22Rv1 (cell line): Measurements from ENCODE around the gene USP38.

ENCODE experiments used
- CTCF ChIP-seq: fragments of 450-650 bp; IDR thresholded peaks from 2 replicates; pipeline ENCODE4 v1.5.1; 2017; ENCODE audit warnings: mild to moderate bottlenecking
- ZFX ChIP-seq: fragments of 450-650 bp; IDR thresholded peaks from 2 replicates; pipeline ENCODE4 v1.6.1; 2017; ENCODE audit warnings: antibody characterized with exemption, borderline replicate concordance

DNA sequence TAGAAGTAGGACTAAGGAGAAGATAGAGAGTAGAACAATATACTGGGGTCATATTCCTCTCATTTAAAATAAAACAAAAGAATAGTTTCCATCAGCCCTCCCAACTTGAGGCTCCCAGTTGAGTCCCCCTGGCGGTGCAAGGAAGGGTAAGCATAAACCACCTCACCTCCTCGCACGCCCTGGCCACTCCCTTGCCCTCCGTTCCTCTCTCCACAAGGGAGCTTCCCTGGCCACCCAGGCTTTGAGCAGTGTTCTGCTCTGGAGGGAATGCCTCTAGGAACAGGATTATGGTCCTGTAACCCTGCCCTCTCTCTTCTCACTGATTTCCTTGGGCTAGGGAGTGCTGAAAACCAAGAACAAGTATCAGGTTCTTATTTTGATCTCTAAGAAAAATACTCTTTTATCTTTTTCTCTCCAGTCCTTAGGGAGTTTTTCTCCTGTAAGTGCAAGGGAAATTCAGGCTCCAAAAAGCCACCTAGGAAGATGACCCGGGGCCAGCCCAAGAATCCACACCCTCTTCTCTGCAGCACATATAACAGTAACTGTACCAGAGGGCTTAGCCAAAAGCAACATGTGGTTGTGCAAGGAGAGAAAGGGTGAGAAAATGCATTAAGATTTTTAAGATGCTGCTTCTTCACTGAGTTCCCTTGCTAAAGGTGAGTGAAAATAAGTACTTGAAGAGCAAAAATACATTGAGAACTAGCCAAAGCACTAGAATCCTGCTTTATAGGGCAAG is 69.9 kb downstream of the USP38 start:
- TF ChIP-seq CTCF = no peak
- TF ChIP-seq ZFX = no peak
